Uterus (tissue), 4 donors: ENCODE measurements around the gene UBE2H. TPM values are rescaled to one million over a fixed set of nuclear protein-coding genes. Genes with fewer than 3 reads are reported as not detected.
A peak's percentile ranks its signal among the peaks of the same experiment; 100 is the strongest.

Experiments used
- DNase-seq, 2 donors: peaks; one replicate each; pipeline ENCODE4 v3.0.0-alpha.2; 2019 to 2020
- H3K27ac ChIP-seq, 2 donors: fragments of 200-600 bp; sonication (generic); 1 replicate in 1 of 2; 2 replicates in 1 of 2; pipeline ENCODE4 v1.5.1; 2016 to 2018
- H3K27me3 ChIP-seq, 2 donors: fragments of 200-600 bp; sonication (generic); one replicate each; pipeline ENCODE4 v1.5.1; 2018 to 2019; ENCODE audit warnings: control low read depth in 1 of 2
- H3K36me3 ChIP-seq, 2 donors: fragments of 200-600 bp; sonication (generic); one replicate each; pipeline ENCODE4 v1.5.1; 2019; ENCODE audit warnings: control low read depth in 1 of 2
- H3K4me1 ChIP-seq, 2 donors: fragments of 200-600 bp; sonication (generic); one replicate each; pipeline ENCODE4 v1.5.1; 2018 to 2019; ENCODE audit warnings: control low read depth in 1 of 2
- H3K4me3 ChIP-seq, 2 donors: fragments of 200-600 bp; sonication (generic); 1 replicate in 1 of 2; 2 replicates in 1 of 2; pipeline ENCODE4 v1.5.1; 2018 to 2019; ENCODE audit warnings: mild to moderate bottlenecking in 1 of 2
- H3K9me3 ChIP-seq, 2 donors: fragments of 200-600 bp; sonication (generic); one replicate each; pipeline ENCODE4 v1.5.1; 2019; ENCODE audit warnings: control low read depth in 1 of 2
- POLR2A ChIP-seq, 2 donors: fragments of 450-650 bp; IDR thresholded peaks; one replicate each; pipeline ENCODE4 v1.6.1; 2016; ENCODE audit warnings: antibody characterized with exemption in 2 of 2, mild to moderate bottlenecking in 1 of 2, moderate library complexity in 1 of 2
- intact Hi-C: fragments of 100-400 bp; cut with DNase I; formaldehyde crosslinking; loops from one replicate; pipeline ENCODE4 v1.15.1; 2023; ENCODE audit warnings: low total_unique reads
- total RNA-seq, 4 donors: library from RNA; depleted of rRNA in 3 of 4; stranded (reverse); fragments of >200 nt in 3 of 4; gene quantifications; one replicate each; pipeline versions ENCODE4 v1.1.0 to v1.2.4, GENCODE V29; 2014 to 2023
- TF ChIP-seq, protein P1 (sequence below), 4 experiments: fragments of 200-600 bp in 2 of 4; fragments of 450-650 bp in 2 of 4; sonication (generic) in 2 of 4; IDR thresholded peaks; one replicate each; pipeline ENCODE4 v1.5.1; 2016 to 2019; ENCODE audit warnings: antibody characterized with exemption in 4 of 4, mild to moderate bottlenecking in 2 of 4, moderate library complexity in 1 of 4
- donor health status: DM: yes; HTN: yes; CAD: no.

UBE2H gene
- total RNA-seq, 4 donors from 2014 or later: 35.4 to 99.8 (median 53.1) TPM

DNA sequence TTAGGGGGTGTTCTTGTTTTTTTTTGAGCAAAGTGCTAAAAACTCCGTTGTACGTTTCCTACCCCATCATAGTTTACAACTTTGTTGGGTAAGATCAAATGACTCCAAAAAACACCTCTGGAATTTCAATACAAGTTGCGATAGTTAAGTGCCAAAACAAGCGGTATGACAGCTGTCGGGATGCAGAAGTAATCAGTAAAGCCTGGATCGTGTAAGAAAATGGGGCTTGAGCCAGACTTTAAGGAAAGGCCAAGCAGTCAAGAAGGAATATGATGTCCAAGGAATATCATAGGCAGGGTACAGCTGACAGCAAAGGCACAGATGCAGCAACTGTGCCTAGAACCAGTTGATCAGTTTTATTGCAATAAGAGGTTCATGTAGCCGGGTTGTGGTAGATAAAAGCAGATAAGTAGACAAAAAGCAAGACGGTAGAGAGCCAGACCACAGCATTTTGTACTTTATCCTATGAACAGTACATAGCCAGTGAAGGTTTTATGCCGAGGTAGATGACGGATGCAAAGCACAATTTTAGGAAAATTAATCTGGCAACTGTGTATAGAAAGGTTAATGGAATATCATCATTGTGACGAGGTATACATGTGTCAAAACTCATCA, 45.5 kb downstream of the UBE2H start:
- Histone ChIP-seq H3K4me1 (peaks cover 0 to 3% of the 10 kb centered on the region in 2 donors), H3K27ac (peak overlapping the region; percentile 22 to 35)
- DNase-seq: no peak

DNA sequence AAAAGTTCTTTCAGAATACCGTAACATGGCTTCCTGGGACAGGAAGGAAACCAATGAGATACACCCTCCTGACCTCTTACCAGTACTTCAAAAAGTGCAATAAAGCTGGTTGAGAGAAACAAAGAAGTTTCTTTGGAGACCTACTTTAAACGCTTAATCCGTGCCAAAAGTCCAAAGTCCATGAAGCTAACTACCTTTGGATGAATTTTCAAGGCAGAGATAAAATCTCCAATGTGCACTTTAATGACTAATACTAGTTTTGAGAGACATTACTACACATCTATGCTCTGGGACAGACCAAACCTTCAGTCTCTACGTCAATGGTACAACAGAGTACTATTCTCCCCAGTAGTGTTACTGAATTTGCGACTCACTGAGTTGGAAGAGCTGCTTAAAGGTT, 46.1 kb downstream of the UBE2H start:
- no peaks in the 10 kb centered on the region for H3K27me3 ChIP-seq
- peaks cover 0 to 3% of the 10 kb centered on the region in 2 donors for H3K4me1 ChIP-seq
- TF ChIP-seq POLR2A (IDR thresholded peaks at IDR 0.05): no peak
- TF ChIP-seq, protein P1, sequence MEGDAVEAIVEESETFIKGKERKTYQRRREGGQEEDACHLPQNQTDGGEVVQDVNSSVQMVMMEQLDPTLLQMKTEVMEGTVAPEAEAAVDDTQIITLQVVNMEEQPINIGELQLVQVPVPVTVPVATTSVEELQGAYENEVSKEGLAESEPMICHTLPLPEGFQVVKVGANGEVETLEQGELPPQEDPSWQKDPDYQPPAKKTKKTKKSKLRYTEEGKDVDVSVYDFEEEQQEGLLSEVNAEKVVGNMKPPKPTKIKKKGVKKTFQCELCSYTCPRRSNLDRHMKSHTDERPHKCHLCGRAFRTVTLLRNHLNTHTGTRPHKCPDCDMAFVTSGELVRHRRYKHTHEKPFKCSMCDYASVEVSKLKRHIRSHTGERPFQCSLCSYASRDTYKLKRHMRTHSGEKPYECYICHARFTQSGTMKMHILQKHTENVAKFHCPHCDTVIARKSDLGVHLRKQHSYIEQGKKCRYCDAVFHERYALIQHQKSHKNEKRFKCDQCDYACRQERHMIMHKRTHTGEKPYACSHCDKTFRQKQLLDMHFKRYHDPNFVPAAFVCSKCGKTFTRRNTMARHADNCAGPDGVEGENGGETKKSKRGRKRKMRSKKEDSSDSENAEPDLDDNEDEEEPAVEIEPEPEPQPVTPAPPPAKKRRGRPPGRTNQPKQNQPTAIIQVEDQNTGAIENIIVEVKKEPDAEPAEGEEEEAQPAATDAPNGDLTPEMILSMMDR (IDR thresholded peaks at IDR 0.05): no peak
- H3K4me3 ChIP-seq: no peak overlapping the region
- H3K9me3 ChIP-seq: no peaks in the 10 kb centered on the region
- no peaks in the 10 kb centered on the region for H3K36me3 ChIP-seq
- intact Hi-C loops: no loop called here
- peak overlapping the region; percentile 22 to 35 for H3K27ac ChIP-seq
- no peak for DNase-seq

More for the DNA sequence above, 45.5 kb downstream of the UBE2H start:
- intact Hi-C loops: no loop called here
- H3K9me3 ChIP-seq: no peaks in the 10 kb centered on the region
- no peak for TF ChIP-seq POLR2A (IDR thresholded peaks at IDR 0.05)
- TF ChIP-seq, protein P1 (IDR thresholded peaks at IDR 0.05): no peak
- H3K27me3 ChIP-seq: no peaks in the 10 kb centered on the region
- no peak overlapping the region for H3K4me3 ChIP-seq
- no peaks in the 10 kb centered on the region for H3K36me3 ChIP-seq

DNA sequence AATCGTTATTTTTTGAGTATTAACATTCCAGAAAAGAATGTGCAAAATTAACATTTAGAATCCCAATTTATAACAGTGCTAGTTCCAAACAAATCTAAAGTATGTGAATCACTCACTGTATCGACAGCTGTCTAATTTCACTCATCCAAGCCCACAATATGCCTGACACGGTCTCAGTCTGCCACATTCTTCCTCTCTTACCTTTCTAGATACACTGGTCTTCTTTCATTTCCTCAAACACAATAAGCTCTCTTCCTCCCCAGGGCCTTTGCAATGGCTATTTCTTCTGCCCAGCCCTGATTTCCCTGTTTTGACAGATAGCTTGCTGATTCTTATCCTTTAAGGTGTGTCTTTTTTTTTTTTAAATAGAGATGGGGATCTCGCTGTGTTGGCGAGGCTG, 48.8 kb downstream of the UBE2H start:
- H3K4me3 ChIP-seq: no peak overlapping the region
- H3K9me3 ChIP-seq: no peaks in the 10 kb centered on the region
- DNase-seq: no peak
- no peak overlapping the region for H3K27ac ChIP-seq
- no peaks in the 10 kb centered on the region for H3K36me3 ChIP-seq
- no peak for TF ChIP-seq POLR2A (IDR thresholded peaks at IDR 0.05)
- TF ChIP-seq, protein P1 (IDR thresholded peaks at IDR 0.05): no peak
- intact Hi-C loops: no loop called here
- H3K4me1 ChIP-seq: peaks cover 0 to 3% of the 10 kb centered on the region in 2 donors
- no peaks in the 10 kb centered on the region for H3K27me3 ChIP-seq

DNA sequence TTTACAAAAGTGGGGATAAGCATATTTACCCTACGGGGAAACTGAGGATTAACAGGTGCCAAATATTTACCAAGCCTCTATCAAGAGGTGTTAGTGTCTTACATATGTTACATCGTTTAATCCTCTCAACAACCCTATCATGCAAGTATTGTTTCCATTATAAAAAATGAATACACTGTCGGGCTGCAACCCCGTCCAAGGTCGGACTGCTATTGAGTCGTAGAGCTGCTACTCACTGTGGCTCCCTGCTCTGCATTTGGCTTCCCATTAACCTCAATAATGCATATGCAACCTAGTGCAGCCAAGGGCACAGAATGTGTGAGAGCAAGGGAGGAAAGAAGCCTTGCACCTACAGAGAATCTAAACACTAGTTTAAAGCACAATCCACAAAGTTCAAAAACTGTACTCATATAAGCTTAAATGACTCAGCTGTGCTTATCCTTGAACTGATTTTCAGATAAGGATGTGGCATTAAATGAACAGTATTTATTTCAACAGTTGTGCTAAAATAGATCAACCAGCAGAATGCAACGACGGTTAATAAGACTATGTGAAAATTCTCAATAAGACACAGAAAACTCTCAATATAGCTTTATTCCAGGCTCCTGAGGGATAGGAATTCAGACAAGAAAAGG, 49.9 kb downstream of the UBE2H start:
- no peak for TF ChIP-seq POLR2A (IDR thresholded peaks at IDR 0.05)
- Histone ChIP-seq H3K9me3 (no peaks in the 10 kb centered on the region), H3K4me1 (peaks cover 0 to 3% of the 10 kb centered on the region in 2 donors), H3K4me3 (no peak overlapping the region), H3K27ac (no peak overlapping the region), H3K36me3 (no peaks in the 10 kb centered on the region), H3K27me3 (no peaks in the 10 kb centered on the region)
- no peak for DNase-seq
- intact Hi-C loops: no loop called here

DNA sequence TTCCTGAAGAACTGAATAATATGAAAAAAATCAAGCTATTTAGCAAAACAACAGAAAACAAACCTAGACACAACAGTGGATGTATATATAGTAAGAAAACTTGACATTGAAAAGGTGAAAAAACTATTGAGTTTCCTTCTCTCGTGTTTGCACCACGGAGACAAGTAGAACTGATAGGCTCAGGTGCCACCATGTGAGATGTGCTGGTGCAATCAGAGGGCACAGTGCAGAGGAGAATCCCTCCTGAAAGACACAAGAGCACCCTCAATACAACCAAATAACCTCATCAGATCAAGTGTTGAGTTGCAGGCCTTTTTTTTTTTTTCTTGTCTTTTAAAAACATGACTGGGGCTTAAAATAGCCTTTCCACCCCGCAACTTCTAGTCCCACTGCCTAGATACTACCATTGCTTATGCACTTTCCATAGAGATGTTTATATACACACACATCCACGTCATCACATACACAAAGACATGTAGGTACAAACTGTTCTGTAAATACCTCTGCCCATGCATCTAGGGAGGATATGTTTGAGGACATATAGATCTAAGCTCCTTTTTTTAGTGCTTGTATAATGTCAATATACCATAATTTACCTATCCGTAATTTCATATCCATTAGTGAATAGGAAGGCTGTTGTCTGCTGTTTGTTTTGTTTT, 54.1 kb downstream of the UBE2H start:
- intact Hi-C loops: no loop called here
- DNase-seq: no peak
- peaks cover 3 to 9% of the 10 kb centered on the region in 2 donors for H3K4me1 ChIP-seq
- no peaks in the 10 kb centered on the region for H3K27me3 ChIP-seq
- H3K9me3 ChIP-seq: no peaks in the 10 kb centered on the region
- H3K4me3 ChIP-seq: no peak overlapping the region
- no peak for TF ChIP-seq POLR2A (IDR thresholded peaks at IDR 0.05)
- TF ChIP-seq, protein P1 (IDR thresholded peaks at IDR 0.05): no peak
- H3K27ac ChIP-seq: no peak overlapping the region
- no peaks in the 10 kb centered on the region for H3K36me3 ChIP-seq
